ENCODE measurements around the gene SMPD3.

The SMPD3 gene

GRCh38 chr16:68310774-68311511 lies 137.4 kb downstream of the SMPD3 start, which contains the start of the genes PRMT7 and SLC7A6OS:
TSS of gene PRMT7 (plus strand) at chr16:68311019. CDS start at chr16:68315980, 4,961 bp downstream.
TSS of gene SLC7A6OS (minus strand) at chr16:68310946. CDS start at chr16:68310926, 20 bp downstream.
- TF ChIP-seq CTCF (IDR thresholded peaks at IDR 0.05; ENCODE audit: extremely low read depth, insufficient read depth, missing control alignments) = no peak
- in situ Hi-C loops (cut with MboI; ENCODE audit: low pct_unique_long_range_greater_than_20kb, low sequenced_read_pairs, unreplicated experiment) = no loop called here
- peak; percentile 97 for DNase-seq (ENCODE audit: low spot score)

GRCh38 chr16:68310437-68310773 lies 137.9 kb downstream of the SMPD3 start:
- in situ Hi-C loops (cut with MboI; ENCODE audit: low pct_unique_long_range_greater_than_20kb, low sequenced_read_pairs, unreplicated experiment) = no loop called here
- no peak for DNase-seq (ENCODE audit: low spot score)
- TF ChIP-seq CTCF (IDR thresholded peaks at IDR 0.05; ENCODE audit: extremely low read depth, insufficient read depth, missing control alignments) = no peak

- in situ Hi-C loops (cut with MboI; ENCODE audit: low pct_unique_long_range_greater_than_20kb, low sequenced_read_pairs, unreplicated experiment) = no loop called here
- no peak for TF ChIP-seq CTCF (IDR thresholded peaks at IDR 0.05; ENCODE audit: extremely low read depth, insufficient read depth, missing control alignments)
- no peak for DNase-seq (ENCODE audit: low spot score)
Measured at GRCh38 chr16:68309799-68310198, 138.5 kb downstream of the SMPD3 start.

All from GM13977 (cell line).